Stimulated activated CD4-positive, alpha-beta T cell treated with anti-CD3 and anti-CD28 coated beads, TNF-alpha, amount 100 ng/mL, for 1 hour (primary cell): ENCODE measurements around the gene VENTX.
A peak's percentile ranks its signal among the peaks of the same experiment; 100 is the strongest.

Source experiments
- DNase-seq, 3 donors: peaks; one replicate each; pipeline ENCODE4 v3.0.0-alpha.2; 2020; ENCODE audit warnings: low read depth in 3 of 3, low spot score in 1 of 3

The VENTX gene

GRCh38 chr10:133271521-133272300 lies 34.1 kb downstream of the VENTX start:
- no peak for DNase-seq

- DNase-seq: no peak
Measured at GRCh38 chr10:133272301-133272963, 34.8 kb downstream of the VENTX start.

- DNase-seq: no peak
Measured at GRCh38 chr10:133272964-133273420, 35.3 kb downstream of the VENTX start.

GRCh38 chr10:133273534-133274143 lies 36.0 kb downstream of the VENTX start:
- DNase-seq: no peak

GRCh38 chr10:133274751-133275683 lies 37.4 kb downstream of the VENTX start:
- peak; percentile 59 to 67 (median 66) for DNase-seq

- DNase-seq: no peak
Measured at GRCh38 chr10:133275684-133276092, 38.0 kb downstream of the VENTX start.

- DNase-seq: no peak
Measured at GRCh38 chr10:133276100-133276434, 38.4 kb downstream of the VENTX start.

GRCh38 chr10:133276435-133277201 lies 39.0 kb downstream of the VENTX start, which contains the start of gene ADAM8:
TSS of gene ADAM8 (minus strand) at chr10:133276868. CDS start at chr10:133276817, 51 bp downstream.
- peak in 1 of 3 donors; percentile 56 for DNase-seq

- DNase-seq: no peak
Measured at GRCh38 chr10:133277277-133277992, 39.8 kb downstream of the VENTX start.

- DNase-seq: no peak
Measured at GRCh38 chr10:133277993-133278576, 40.4 kb downstream of the VENTX start.

GRCh38 chr10:133278577-133279265 lies 41.1 kb downstream of the VENTX start:
- no peak for DNase-seq

- DNase-seq: no peak
Measured at GRCh38 chr10:133279326-133280226, 41.9 kb downstream of the VENTX start.

- no peak for DNase-seq
Measured at GRCh38 chr10:133280391-133281059, 42.9 kb downstream of the VENTX start.

GRCh38 chr10:133281084-133281483 lies 43.4 kb downstream of the VENTX start:
- no peak for DNase-seq

- DNase-seq: no peak
Measured at GRCh38 chr10:133281628-133282372, 44.1 kb downstream of the VENTX start.

- DNase-seq: no peak
Measured at GRCh38 chr10:133282846-133283390, 45.3 kb downstream of the VENTX start.
